ENCODE measurements around the gene TLCD5. TPM values are rescaled to one million over a fixed set of nuclear protein-coding genes. Genes with fewer than 3 reads are reported as not detected.

Gene TLCD5
- total RNA-seq, 4 donors from 2014 or later = 0.72 to 1.7 (median 1.5) TPM

GRCh38 chr11:120352405-120352804 is 27.3 kb downstream of the TLCD5 start:
- no peak overlapping the region for H3K4me3 ChIP-seq (ENCODE audit: low read depth, poor library complexity, severe bottlenecking)
- WGBS, 2 donors = 62 to 65% methylated on average over 6 of the region's 6 CpGs
- no peak for TF ChIP-seq CTCF (IDR thresholded peaks at IDR 0.05)
- no peak for TF ChIP-seq POLR2A (IDR thresholded peaks at IDR 0.05)
- DNase-seq (ENCODE audit: low spot score in 2 of 2) = no peak
- intact Hi-C loops (cut with DNase I; ENCODE audit: low total_unique reads) = no loop called here

DNA sequence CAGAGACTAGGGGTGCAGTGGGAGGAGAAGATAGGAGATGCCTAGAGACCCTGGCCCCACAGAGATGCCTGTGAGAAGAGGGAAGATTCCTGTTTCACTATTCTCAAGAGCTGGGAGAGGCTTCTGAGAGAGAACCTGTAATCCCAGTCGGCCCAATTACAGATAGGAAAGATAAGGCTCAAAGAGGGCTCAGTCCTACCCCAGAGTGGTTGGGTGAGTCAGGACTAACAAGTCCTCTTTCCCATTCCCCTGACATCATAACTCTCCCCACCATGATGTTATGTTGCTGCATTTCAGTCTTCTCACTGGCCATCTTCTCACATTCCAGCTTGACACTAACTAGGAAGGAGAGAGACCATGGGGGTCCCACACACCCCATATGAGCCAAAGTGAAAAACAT is 29.0 kb downstream of the TLCD5 start:
- intact Hi-C loops (cut with DNase I; ENCODE audit: low total_unique reads) = no loop called here
- WGBS, 2 donors = 32 to 43% methylated on average over 1 of the region's 1 CpG

GRCh38 chr11:120354779-120355178 is 29.7 kb downstream of the TLCD5 start:
- no peak for DNase-seq (ENCODE audit: low spot score in 2 of 2)
- no peak overlapping the region for H3K4me3 ChIP-seq (ENCODE audit: low read depth, poor library complexity, severe bottlenecking)
- TF ChIP-seq POLR2A (IDR thresholded peaks at IDR 0.05) (no peak), CTCF (IDR thresholded peaks at IDR 0.05) (no peak)
- 59 to 61% methylated on average over 6 of the region's 6 CpGs for WGBS, 2 donors
- intact Hi-C loops (cut with DNase I; ENCODE audit: low total_unique reads) = no loop called here

More for the DNA sequence above, 29.0 kb downstream of the TLCD5 start:
- DNase-seq (ENCODE audit: low spot score in 2 of 2) = no peak
- no peak for TF ChIP-seq CTCF (IDR thresholded peaks at IDR 0.05)
- no peak for TF ChIP-seq POLR2A (IDR thresholded peaks at IDR 0.05)
- no peak overlapping the region for H3K4me3 ChIP-seq (ENCODE audit: low read depth, poor library complexity, severe bottlenecking)

DNA sequence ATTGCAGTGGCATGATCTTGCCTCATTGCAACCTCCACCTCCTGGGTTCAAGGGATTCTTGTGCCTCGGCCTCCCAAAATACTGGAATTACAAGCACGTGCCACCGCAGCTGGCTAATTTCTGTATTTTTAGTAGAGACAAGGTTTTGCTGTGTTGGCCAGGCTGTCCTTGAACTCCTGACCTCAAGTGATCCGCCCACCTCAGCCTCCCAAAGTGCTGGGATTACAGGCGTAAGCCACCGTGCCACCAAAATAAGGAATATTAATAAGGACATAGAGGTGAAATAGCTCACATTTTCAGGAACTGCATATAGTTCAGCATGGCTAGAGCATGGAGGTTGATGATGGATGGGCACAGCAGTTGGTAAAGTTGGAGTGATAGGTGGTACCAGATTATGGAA is 32.5 kb downstream of the TLCD5 start:
- 96 to 98% methylated on average over 6 of the region's 6 CpGs for WGBS, 2 donors
- intact Hi-C loops (cut with DNase I; ENCODE audit: low total_unique reads) = no loop called here
- no peak for TF ChIP-seq POLR2A (IDR thresholded peaks at IDR 0.05)
- TF ChIP-seq CTCF (IDR thresholded peaks at IDR 0.05) = no peak
- H3K4me3 ChIP-seq (ENCODE audit: low read depth, poor library complexity, severe bottlenecking) = no peak overlapping the region
- DNase-seq (ENCODE audit: low spot score in 2 of 2) = no peak

- intact Hi-C loops (cut with DNase I; ENCODE audit: low total_unique reads) = no loop called here
- DNase-seq (ENCODE audit: low spot score in 2 of 2) = no peak
- WGBS, 2 donors = 88 to 92% methylated on average over 3 of the region's 3 CpGs
- no peak overlapping the region for H3K4me3 ChIP-seq (ENCODE audit: low read depth, poor library complexity, severe bottlenecking)
- no peak for TF ChIP-seq POLR2A (IDR thresholded peaks at IDR 0.05)
- no peak for TF ChIP-seq CTCF (IDR thresholded peaks at IDR 0.05)
Measured at GRCh38 chr11:120358729-120359128, 33.6 kb downstream of the TLCD5 start.

DNA sequence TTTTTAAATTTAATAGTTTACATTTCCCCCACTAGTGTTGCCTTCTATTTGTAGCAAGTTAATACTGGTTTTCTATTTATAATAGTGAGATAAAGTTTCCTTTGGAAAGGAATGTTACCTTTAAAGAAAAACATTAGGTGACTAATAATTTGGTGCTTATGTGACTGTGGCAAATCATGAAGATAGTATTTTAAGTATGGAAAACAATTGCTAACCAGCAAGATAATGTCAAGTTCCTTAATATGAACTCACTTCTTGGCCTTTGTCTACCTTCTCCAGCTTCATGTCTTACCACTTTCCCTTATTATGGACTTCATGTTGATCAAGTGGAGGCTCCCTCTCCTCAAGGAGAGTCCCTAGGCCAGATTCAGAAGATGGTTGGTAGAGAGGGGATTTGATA is 38.3 kb downstream of the TLCD5 start:
- no peak for TF ChIP-seq CTCF (IDR thresholded peaks at IDR 0.05)
- no peak for TF ChIP-seq POLR2A (IDR thresholded peaks at IDR 0.05)
- intact Hi-C loops (cut with DNase I; ENCODE audit: low total_unique reads) = no loop called here

More for the DNA sequence above, 38.3 kb downstream of the TLCD5 start:
- DNase-seq (ENCODE audit: low spot score in 2 of 2) = no peak
- H3K4me3 ChIP-seq (ENCODE audit: low read depth, poor library complexity, severe bottlenecking) = no peak overlapping the region

Data from lower leg skin (tissue), 4 donors.